ENCODE data around the gene FOXD4.
"Not testable (repeated sequence)": the region's sequence is repeated elsewhere in the genome, so short reads cannot be mapped to it uniquely, and the experiment has no call there.

- TF ChIP-seq CTCF (IDR thresholded peaks at IDR 0.05; ENCODE audit: low read length); EZH2 (optimal IDR thresholded peaks at IDR 0.05; ENCODE audit: low read depth, low read length); EZH2phosphoT487 (IDR thresholded peaks at IDR 0.05; ENCODE audit: low read length): not testable (repeated sequence)
Observed at GRCh38 chr9:105991-106390, 12.2 kb downstream of the FOXD4 start.
